HUDEP-2 (cell line): ENCODE measurements around the gene CDH1.
A peak's percentile ranks its signal among the peaks of the same experiment; 100 is the strongest.
"Not testable (repeated sequence)": the region's sequence is repeated elsewhere in the genome, so short reads cannot be mapped to it uniquely, and the experiment has no call there.

Experiments used
- DNase-seq, 76 experiments: peaks; one replicate each; lab custom pipeline; 2025; ENCODE audit not compliant: unreplicated experiment in 76 of 76; lab: John Stamatoyannopoulos, UW

CDH1 gene

DNA sequence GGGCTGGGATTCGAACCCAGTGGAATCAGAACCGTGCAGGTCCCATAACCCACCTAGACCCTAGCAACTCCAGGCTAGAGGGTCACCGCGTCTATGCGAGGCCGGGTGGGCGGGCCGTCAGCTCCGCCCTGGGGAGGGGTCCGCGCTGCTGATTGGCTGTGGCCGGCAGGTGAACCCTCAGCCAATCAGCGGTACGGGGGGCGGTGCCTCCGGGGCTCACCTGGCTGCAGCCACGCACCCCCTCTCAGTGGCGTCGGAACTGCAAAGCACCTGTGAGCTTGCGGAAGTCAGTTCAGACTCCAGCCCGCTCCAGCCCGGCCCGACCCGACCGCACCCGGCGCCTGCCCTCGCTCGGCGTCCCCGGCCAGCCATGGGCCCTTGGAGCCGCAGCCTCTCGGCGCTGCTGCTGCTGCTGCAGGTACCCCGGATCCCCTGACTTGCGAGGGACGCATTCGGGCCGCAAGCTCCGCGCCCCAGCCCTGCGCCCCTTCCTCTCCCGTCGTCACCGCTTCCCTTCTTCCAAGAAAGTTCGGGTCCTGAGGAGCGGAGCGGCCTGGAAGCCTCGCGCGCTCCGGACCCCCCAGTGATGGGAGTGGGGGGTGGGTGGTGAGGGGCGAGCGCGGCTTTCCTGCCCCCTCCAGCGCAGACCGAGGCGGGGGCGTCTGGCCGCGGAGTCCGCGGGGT is at the start of gene CDH1:
Gene CDH1, plus strand, starts transcription at position 247 of the 684 bp plus-strand sequence. Its CDS starts 124 bp downstream, at position 371.
- DNase-seq, result peak in 31 of 76 experiments; percentile 9 to 49 (median 24)

DNA sequence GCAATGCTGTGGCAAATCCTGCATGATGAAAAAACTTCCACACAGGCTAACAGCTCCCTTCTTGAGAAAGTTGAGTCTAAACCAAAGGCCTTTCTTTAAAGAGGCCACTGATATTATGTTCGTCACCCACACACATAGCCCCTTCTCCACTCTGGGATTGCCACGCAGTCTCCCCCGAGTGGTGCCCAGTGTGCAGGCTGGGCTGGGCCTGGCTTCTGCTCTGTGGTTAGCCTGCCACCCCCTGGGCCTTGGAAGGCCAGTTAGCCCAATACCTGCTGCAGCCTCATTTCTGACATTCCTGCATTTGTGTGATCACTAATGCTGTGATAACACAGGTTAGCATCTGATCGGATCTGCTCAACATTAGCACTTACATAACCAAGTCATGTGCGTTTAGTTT is 47.2 kb upstream of the CDH1 start:
- no peak for DNase-seq

DNA sequence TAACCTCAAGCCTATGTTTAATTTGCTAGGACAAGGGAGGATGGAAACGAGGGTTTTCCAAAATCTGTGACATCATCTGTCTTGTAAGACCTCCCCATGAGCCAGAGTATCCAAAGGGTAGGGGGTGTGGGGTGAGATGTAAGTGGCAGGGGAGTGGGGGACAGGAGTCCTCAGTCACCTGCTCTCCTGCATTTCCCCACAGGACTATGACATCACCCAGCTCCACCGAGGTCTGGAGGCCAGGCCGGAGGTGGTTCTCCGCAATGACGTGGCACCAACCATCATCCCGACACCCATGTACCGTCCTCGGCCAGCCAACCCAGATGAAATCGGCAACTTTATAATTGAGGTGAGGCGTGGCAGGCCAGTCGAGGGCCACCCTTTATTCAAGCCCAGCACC is 41.5 kb upstream of the CDH1 start:
- no peak for DNase-seq

DNA sequence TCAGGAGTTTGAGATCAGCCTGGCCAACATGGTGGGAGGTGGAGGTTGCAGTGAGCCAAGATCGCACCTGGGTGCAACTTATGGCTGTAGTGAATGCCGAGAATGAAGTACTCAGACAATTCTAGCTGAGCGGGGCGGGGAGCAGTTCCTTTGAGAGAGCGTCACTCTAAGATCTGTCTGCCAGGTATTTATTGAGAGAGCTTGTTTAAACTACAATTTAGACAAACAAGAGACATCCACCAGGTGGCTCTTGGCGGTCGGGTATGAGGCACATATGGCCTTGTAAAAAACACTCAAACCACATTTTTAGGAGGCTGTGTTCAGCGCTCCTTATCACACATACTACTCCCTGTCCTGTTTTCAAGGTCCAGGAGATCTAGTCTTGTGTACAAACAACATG is 40.6 kb upstream of the CDH1 start:
- DNase-seq, result peak in 1 of 76 experiments; percentile 2

DNA sequence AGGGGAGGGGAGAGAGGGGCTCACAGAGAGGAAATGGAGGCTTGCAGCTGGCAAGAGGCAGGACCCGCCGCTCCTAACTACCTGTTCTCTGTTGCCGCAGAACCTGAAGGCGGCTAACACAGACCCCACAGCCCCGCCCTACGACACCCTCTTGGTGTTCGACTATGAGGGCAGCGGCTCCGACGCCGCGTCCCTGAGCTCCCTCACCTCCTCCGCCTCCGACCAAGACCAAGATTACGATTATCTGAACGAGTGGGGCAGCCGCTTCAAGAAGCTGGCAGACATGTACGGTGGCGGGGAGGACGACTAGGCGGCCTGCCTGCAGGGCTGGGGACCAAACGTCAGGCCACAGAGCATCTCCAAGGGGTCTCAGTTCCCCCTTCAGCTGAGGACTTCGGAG is 39.0 kb upstream of the CDH1 start:
- DNase-seq, result no peak

DNA sequence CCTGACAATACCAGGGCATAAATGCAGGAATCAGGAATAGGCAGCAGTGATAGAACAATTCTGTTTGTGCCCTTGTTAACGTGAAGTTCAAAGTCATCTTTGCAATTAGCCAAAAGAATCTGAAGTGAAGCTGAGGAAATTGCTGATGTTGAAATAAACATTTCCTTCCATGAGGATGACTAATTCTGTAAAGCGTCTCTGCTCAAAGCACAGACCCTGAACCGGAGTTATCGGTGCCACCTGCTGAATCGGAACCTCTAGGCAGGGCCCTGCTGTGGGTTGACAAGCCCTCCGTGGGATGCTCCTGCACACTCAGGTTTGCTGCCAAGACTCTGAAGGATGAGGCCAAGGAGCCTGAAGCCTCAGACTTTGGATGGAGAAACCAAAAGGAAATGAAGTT is 37.0 kb upstream of the CDH1 start:
- DNase-seq, result no peak

DNA sequence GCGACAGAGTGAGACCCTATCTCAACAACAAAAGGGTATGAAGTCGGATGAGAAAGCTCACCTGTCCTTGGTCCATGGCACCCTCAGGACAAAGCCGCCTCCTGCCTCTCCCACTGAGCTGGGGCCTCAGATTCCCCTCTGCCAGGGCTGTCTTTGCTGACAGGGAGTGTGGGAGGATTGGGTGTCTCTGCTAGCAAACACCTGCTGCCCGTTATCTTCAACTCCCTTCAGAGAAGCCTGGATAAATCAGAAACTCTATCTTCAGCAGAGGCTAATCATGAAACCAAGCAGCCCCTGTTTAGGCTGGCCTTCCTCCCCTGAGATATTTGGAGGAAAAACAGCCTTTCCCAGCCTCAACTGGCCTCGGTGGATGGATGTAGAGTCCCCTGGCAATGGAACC is 36.3 kb upstream of the CDH1 start:
- DNase-seq, result no peak

DNA sequence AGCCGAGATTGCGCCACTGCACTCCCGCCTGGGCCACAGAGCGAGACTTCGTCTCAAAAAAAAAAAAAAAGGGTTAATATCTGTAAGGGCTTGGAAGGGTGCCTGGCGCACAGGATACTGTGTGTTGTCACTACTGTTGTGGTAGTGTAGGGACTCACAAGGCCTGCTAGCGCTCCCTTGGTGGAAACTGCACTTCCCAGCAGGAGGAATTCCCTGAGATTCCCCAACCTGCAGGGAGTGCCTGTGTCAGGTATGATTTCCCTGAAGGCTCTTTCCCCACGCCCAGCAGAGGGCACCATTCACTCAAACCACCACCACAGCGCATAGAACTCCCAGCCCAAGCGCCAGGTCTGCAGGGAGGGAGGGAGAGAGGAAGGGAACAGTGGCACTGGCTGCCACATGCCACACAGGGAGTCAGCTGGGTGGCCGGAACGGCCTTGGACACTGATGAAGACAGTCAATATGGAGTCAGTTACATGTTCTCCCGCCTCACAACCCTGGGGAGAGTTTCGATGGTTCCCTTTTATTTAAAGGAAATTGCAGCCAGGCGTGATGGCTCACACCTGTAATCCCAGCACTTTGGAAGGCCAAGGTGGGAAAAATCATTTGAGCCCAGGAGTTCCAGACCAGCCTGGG is 32.7 kb upstream of the CDH1 start:
- peak in 71 of 76 experiments; percentile 6 to 77 (median 57) for DNase-seq

DNA sequence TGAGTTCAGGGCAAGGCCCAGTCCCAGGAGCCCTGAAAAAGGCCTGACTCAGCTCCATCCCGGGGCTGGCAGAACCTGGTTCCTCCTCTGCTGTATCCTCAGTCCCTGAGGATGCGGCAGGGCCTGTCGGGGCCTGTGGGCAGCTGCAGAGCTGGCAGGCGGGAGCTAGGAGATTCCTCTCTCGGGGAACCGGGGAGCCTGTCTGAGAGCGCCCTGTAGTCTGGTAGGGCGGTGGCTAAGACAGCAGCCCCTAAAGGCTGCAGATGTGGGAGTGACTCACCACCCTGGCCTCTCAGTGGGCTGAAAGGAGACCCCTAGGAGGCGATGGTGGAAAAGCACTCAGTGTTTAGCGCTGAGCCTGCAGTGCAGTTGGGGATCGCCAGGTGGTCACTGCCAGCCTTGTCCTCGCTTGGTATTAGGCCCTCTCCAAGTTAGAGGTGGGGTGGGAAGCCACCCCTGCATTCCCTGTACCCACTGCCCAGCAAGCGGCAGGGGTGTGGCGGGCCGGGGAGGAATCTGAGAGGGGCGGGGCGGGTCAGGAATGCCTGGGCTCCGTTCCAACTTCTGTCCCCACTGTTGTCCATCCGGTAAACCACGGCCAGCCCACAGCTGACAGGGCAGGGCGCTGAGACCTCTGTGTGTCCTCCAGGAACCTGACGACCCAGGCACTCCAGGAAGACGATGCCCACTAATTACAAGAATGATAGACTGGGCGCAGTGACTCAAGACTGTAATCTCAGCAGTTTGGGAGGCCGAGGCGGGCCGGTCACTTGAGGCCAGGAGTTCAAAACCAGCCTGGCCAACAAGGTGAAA is 29.5 kb upstream of the CDH1 start:
- peak in 1 of 76 experiments; percentile 3 for DNase-seq

DNA sequence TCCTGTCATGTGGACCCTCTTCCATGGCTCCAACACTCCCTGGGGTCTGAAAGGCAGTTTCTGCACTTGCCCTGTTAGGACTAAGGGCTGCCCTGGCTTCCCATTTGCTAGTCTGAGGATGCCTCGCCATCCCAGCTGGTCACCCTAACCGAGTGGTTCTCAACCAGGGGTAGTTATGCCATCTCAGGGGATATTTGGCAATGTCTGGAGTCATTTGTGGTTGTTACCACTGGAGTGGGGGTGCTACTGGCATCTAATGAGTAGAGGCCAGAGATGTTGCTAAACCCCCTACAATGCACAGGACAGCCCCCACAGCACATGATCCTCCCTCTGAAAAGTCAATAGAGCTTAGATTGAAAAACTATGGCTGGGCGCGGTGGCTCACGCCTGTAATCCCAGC is 26.9 kb upstream of the CDH1 start:
- DNase-seq, result no peak

DNA sequence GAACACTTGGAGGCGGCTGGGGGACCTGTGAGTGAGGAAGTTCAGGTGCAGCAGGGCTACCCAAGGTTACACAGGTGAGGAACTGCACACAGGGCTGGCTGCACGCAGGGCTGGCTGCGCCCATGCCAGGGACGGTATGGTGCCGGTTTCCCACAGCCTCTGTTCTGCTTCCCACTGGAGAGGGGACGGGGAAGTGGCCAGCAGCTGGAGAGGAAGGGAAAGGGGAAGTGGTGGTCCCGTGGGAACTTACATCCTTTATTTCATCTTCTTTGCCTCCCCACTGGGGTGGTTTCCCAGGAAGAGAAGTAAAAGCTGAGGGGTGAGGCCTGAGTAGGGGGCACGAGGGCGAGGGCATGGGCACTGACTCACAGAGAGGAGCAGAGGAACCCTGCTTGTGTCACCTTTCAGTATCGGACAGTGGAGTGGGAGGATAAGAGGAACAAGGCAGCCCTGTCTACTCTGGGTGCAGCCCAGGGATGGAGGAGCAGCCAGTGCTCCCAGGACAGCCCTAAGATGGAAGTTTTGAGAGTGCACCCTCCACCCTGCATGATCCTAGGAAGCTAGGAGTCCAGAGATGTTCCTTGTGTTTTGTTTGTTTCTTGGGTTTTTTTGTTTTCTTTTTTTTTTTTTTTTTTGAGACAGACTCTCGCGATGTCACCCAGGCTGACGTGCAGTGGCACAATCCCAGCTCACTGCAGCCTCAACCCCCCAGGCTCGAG is 25.5 kb upstream of the CDH1 start:
- no peak for DNase-seq

DNA sequence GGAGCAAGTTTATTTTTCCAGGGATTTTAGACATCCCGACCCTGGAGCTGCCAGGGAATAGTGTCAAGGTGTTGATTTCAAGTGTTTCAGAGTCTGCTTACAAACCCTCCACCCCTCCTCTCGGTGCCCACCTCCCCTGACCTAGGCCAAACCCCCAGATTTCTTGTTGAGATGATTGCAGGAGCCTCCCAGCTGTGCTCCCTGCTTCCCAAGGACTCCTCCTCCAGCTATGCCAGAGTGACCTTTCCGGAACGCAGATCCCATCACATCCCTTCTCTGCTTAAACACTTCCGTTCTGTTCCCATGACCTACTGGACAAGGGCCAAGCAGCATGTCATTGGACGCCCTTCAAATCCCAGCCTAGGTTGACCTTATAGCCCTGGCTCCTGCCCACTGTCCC is 23.7 kb upstream of the CDH1 start:
- no peak for DNase-seq

DNA sequence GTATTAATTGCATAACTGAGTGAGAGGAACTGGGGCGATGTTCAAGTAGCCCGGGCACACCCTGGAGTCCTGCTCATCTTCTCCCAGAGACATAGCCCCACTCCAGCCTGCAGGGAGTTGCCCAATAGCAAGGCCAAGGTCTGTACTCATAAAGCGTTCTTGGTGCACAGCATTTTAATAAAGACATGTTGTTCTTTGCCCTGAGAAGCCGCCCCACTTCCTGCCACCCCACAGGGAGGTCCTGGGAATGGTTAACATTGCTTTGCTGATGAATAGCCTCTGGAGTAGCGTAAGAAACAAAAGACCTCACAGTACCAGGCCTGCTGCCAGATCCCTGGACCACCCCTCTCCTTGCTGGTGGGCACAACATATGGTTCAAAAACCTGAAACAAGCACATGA is 21.6 kb upstream of the CDH1 start:
- DNase-seq, result no peak

DNA sequence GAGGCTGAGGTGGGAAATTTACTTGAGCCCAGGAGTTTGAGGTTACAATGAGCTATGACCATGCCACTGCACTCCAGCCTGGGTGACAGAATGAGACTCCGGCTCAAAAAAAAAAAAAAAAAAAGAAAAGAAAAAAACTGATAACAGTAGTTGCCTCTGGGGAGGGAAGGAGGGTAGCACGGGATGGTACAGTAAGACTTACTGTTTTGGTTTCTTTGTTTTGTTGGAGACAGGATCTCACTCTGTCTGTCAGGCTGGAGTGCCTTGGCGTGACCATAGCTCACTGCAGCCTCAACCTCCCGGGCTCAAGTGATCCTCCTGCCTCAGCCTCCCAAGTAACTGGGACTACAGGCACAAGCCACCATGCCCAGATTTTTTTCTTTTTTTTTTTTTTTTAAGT is 20.6 kb upstream of the CDH1 start:
- not testable (repeated sequence) for DNase-seq

DNA sequence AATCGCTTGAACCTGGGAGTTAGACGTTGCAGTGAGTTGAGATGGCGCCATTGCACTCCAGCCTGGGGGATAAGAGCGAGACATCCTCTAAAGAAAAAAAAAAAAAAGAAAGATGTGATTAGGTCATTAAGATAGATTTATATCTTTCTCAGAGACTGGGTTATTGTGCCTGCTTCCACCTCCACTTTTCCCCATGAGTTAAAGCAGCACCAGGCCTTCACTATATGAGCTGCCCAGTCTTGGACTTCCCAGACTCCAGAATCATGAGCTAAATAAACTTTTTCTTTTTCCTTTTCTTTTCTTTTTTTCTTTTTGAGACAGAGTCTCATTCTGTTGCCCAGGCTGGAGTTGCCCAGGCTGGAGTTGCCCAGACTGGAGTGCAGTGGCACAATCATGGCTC is 19.4 kb upstream of the CDH1 start:
- no peak for DNase-seq

DNA sequence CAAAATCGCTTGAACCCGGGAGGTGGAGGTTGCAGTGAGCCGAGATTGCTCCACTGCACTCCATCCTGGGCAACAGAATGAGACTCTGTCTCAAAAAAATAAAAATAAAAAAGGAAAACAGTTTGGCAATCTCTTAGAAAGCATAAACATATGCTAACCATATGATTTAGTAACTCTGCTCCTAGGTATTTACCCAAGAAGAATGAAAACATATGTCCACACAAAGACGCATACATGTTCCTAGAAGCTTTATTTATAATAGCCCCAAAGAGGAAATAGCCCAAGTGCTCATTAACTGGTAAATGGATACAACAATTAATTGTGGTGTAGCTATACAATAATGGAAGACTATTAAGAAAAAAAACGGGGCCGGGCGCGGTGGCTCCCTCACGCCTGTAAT is 18.5 kb upstream of the CDH1 start:
- DNase-seq, result no peak

DNA sequence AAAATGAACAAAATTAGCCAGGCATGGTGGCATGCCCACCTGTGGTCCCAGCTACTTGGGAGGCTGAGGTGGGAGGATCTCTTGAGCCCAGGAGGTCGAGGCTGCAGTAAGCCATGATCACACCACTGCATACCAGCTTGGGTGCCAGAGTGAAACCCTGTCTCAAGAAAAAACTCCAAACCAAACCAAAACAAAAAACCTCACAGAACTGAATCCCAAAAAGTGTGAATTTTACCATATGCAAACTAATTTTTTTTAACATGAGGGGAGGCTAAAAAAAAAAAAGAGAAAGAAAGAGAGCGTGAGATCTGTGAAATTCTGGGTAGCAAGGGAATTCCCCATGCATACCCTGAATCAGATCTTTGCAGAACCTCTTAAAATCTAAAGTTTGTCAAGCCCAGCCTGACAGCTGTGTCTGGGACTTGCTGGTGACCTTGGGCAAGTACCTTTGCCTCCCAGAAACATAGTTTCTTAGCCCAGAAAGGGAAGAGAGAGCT is 17.1 kb upstream of the CDH1 start:
- no peak for DNase-seq

DNA sequence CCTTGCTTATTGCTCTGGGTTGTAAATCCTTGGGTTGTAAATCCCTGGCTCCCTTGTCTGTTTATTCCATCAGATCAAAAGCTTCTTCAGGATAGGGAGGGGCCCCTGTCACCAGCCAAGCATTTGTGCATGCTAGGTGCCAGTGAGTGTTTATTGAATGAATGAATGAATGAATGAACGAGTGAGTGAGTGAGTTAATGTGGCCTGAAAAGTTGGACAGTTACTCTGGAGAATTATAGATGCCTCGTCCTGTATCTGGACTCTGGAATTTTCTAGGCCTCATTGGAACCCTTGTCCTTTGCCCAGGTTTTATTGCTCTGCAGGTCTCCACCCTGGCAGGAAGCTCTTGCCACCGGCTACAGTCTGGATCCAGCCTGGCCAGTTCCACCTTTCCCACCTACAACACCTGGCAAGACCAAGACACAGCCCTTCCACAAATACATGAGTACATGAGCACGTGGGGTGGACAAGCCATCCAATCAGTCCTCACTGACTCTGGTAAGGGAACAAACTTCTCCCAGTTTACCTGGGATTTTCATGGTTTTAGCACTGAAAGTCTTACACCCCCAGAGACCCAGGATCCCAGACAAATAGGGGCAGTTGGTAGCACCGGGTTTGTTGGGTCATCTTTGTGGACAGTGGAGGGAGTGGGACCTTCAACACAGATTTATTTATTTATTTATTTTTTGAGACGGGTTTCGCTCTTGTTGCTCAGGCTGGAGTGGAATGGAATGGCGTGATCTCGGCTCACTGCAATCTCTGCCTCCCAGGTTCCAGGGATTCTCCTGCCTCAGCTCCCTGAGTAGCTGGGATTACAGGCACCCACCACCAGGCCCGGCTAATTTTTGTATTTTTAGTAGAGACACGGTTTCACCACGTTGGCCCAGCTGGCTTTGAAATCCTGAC is 14.7 kb upstream of the CDH1 start:
- no peak for DNase-seq

DNA sequence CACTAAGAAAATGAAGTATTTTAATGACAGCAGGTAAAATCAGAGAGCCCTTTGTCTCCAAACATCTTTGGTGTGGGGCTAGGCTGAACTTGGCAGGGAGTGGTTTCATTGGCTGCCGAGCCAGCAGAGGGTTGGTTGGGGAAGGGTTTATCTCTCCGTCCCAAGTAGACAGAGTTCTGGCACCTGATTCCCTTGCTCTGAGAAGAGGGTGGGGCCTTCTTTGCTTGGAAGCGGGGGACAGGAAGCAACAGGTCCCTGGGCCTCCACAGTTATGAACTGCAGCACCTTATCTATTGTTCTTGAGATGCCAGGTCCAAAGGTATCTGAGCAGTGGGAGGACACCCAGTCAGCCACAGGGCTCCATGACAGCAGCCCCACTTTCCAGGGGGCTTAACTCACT is 12.3 kb upstream of the CDH1 start:
- peak in 74 of 76 experiments; percentile 39 to 90 (median 69) for DNase-seq

DNA sequence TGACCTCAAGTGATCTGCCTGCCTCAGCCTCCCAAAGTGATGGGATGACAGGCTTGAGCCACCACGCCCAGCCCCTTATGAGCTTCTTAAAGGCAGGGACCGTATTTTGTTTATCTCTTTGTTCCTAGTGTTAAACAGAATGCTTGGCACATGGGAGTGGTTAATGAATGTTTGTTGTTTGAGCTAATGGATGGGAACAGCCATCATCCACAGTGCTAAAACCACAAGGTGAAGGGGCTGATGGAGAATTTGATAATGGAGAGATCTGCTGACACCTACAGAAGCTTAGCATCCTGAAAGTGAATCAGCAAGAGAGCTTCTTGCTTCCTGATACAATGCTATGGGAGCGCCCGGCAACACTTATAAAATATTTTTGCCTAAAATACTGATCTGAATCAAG is 8.6 kb upstream of the CDH1 start:
- no peak for DNase-seq
